ENCODE results near the gene DIP2B.
"Not testable (repeated sequence)": the region's sequence is repeated elsewhere in the genome, so short reads cannot be mapped to it uniquely, and the experiment has no call there.

Gene DIP2B

DNA sequence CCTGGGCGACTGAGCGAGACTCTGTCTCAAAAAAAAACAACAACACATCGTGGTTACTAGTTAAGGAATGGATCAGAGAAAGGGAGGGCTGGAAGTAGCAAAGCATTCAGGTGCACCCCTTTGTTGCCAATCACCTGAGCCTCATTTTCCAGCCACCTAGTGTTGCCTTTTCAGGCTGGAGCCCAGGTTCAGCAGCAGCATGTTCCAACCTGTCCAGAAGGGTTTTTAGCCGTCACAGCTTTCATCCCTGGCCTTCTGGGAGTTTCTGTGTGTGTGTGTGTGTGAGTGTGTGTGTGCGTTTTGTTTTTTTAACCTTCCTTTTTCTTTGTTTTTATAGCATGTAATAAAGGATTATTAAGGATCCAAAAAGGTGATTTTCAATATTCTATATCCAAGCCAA is 138.0 kb downstream of the DIP2B start:
- no peak for DNase-seq

DNA sequence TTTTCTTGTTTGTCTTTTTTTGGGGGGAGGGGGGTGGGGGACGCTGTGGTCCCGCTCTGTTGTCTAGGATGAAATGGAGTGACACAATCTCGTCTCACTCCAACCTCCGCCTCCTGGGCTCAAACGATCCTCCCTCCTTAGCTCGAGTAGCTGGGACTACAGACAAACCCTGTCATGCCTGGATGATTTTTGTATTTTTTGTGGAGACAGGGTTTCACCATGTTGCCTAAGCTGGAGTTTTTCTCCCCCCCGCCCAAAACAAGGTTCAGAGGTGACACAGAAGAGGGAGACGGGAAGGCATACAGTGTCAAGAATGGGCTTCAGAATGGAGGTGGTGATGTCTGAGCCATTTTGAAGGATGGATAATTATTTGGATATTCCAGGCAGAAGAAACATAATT is 142.2 kb downstream of the DIP2B start:
- DNase-seq = no peak

- no peak for DNase-seq
These were observed 142.7 kb downstream of the DIP2B start for GRCh38 chr12:50647479-50647878.

- DNase-seq = no peak
These were observed 145.5 kb downstream of the DIP2B start for GRCh38 chr12:50650285-50650684.

GRCh38 chr12:50655374-50655921 is 150.7 kb downstream of the DIP2B start:
- DNase-seq = no peak

GRCh38 chr12:50659260-50659659 is 154.5 kb downstream of the DIP2B start:
- no peak for DNase-seq

GRCh38 chr12:50659690-50660424 is 155.1 kb downstream of the DIP2B start:
- no peak for DNase-seq

- DNase-seq = no peak
These were observed 155.6 kb downstream of the DIP2B start for GRCh38 chr12:50660425-50660822.

GRCh38 chr12:50661300-50662115 is 156.7 kb downstream of the DIP2B start:
- DNase-seq = no peak

DNA sequence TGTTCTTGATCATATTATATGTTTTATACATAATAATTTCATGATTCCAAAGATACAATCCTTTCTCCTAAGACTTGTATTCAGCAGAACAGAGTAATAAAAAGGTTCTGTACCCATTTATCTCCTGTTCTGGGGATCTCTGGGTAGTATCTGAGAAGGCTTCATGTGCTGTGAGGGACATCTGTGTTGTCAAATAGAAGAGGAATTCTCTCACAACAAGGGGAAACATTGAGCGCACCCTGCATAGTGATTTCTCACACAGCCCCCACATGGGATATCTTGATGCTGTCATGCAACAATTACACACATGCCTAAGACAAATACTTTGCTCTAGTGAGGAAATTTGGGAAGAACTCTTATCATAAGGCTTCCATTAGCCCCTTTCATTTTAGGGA is 157.3 kb downstream of the DIP2B start:
- no peak for DNase-seq

DNA sequence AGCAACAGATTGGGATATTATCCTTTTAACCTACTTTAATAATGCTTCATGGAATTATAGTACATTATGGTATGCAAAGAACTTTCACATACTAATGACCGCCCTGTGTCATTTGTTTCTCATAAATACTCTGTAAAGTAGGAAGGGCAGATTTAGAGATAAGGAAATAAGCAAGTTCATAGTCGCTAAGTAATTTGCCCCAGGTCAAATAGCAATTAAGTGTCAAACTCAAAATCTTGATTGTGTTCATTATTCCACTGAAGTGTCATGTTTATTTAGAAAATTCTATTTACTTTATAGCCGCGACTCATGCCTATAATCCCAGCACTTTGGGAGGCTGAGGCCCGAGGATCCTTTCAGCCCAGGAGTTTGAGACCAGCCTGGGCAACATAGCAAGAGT is 160.4 kb downstream of the DIP2B start:
- DNase-seq = no peak

GRCh38 chr12:50665609-50666008 is 160.8 kb downstream of the DIP2B start:
- DNase-seq = no peak

- no peak for DNase-seq
These were observed 161.2 kb downstream of the DIP2B start for GRCh38 chr12:50666023-50666422.

DNA sequence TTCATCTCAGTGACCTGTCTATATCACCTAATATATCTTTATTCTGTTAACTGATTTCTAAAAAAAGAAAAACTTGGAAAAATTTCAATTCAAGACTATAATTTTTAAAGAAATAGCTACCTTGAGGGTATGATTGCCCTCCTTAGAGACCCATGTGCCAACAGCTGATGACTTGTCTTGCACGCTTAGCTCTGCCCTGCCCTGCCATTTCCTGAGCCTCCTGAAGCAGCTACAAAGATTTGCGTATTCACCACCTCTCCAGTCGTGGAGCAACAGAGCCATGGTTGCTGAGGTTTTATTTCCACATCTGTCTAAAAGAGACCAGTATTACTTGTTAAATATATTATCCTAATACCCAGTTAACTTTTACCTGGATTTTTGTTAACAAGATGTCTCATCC is 167.4 kb downstream of the DIP2B start:
- DNase-seq = no peak

DNA sequence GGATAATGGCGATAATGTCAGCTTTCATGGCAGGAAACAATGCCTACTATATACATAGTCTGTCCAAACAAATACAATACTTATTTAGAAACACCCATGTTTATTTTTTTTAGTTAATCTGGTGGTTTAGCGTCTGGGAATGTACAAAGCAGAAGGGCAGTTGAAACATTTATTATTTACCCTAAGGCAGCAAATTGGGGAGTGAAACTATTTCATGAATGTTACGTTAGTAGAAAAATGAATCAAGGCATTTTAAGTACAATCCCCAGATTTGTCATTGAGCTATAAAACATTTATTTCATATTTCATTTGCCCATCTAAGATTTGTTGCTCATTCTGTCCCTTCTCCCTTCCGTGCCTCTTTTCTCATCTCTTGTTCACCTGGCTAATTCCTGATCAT is 172.0 kb downstream of the DIP2B start:
- DNase-seq = no peak

- no peak for DNase-seq
These were observed 173.1 kb downstream of the DIP2B start for GRCh38 chr12:50677858-50678257.

- no peak for DNase-seq
These were observed 174.0 kb downstream of the DIP2B start for GRCh38 chr12:50678650-50679365.

- no peak for DNase-seq
These were observed 174.8 kb downstream of the DIP2B start for GRCh38 chr12:50679612-50680011.

GRCh38 chr12:50681064-50681463 is 176.3 kb downstream of the DIP2B start:
- DNase-seq = not testable (repeated sequence)

DNA sequence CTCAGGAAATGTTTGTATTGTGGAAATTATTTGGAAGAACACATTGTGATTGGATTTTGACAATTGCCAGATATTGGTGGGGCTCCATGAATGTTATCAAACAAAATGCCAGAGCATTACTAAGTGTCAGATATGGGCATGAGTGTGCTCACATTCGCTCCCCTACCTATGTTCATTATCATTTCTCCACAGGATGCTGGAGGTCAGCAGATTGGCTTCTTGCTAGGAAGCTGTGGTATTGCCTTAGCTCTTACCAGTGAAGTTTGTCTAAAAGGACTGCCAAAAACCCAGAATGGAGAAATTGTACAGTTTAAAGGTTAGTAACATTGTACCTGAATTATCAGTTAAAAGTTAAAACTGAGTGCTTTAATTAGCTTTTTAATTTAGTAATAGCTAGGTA is 180.9 kb downstream of the DIP2B start:
- DNase-seq = no peak

GRCh38 chr12:50686406-50686805 is 181.6 kb downstream of the DIP2B start:
- no peak for DNase-seq

- no peak for DNase-seq
These were observed 182.2 kb downstream of the DIP2B start for GRCh38 chr12:50686976-50687375.

DNA sequence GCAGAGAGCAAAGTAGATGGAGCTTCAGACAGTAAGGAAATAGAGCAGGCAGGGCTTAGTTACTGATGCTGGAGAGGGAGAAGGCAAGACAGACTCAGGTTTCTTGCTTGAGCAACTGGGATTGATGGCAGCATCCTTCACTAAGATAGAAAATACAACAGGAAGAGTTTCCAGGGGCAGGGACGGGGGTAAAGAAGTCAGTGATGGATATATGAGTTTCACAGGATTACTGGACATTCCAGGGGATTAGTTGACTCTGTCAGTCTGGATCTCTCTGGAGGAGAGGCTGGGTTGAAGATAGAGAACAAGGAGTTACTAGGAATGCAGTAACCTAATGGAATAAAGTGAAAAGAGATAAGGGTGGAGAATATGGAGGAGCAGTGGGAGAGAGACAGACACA is 184.7 kb downstream of the DIP2B start:
- DNase-seq = no peak

- DNase-seq = no peak
These were observed 186.1 kb downstream of the DIP2B start for GRCh38 chr12:50690925-50691324.
